Iris pigment epithelial cell (primary cell): Measurements from ENCODE around the gene KLHL2.
A peak's percentile ranks its signal among the peaks of the same experiment; 100 is the strongest.
"Not testable (repeated sequence)": the region's sequence is repeated elsewhere in the genome, so short reads cannot be mapped to it uniquely, and the experiment has no call there.

Experiments used
- DNase-seq: peaks from one replicate; pipeline ENCODE4 v3.0.0-alpha.2; 2011; ENCODE audit warnings: low read depth

KLHL2 gene, protein sequence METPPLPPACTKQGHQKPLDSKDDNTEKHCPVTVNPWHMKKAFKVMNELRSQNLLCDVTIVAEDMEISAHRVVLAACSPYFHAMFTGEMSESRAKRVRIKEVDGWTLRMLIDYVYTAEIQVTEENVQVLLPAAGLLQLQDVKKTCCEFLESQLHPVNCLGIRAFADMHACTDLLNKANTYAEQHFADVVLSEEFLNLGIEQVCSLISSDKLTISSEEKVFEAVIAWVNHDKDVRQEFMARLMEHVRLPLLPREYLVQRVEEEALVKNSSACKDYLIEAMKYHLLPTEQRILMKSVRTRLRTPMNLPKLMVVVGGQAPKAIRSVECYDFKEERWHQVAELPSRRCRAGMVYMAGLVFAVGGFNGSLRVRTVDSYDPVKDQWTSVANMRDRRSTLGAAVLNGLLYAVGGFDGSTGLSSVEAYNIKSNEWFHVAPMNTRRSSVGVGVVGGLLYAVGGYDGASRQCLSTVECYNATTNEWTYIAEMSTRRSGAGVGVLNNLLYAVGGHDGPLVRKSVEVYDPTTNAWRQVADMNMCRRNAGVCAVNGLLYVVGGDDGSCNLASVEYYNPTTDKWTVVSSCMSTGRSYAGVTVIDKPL

DNA sequence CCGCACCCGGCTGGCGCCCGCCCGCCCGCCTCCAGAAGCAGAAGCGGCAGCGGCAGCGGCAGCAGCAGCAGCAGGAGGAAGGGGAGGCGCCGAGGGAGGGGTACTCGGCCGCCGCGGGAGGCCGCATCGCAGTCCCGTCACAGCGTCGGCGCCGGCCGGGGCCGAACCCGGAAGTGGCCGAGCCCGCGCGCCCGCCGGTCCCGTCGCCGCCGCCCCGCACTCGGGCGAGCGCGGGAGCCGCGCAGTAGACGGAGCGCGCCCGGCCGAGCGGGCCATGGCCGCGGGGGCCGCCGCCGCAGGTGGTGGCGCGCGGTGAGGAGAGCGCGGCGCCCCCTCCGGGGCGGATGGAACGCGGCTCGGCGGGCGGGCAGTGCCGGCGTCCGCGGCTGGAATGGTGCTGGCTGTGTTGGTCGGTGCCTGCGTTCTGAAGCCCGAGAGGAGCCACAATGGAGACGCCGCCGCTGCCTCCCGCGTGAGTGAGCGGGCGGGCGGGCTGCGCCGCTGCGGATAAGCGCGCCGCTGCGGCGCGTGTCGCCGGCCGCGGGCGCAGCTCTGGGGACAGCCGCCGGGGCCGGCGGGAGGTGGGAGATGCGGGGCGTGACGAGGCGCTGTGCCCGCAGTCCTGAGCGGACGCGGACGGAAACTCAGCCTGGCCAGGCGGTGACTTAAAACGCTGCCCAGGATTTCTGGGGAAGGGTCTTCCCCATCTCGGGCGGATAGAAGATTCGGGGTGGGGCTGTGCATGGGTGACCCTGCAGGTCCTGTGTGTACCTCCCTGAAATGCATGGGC, at the start of gene KLHL2:
KLHL2 (plus strand) TSS at position 131 of the 790 bp plus-strand sequence; CDS start at position 447, 316 bp downstream.
- DNase-seq: peak; percentile 79

DNA sequence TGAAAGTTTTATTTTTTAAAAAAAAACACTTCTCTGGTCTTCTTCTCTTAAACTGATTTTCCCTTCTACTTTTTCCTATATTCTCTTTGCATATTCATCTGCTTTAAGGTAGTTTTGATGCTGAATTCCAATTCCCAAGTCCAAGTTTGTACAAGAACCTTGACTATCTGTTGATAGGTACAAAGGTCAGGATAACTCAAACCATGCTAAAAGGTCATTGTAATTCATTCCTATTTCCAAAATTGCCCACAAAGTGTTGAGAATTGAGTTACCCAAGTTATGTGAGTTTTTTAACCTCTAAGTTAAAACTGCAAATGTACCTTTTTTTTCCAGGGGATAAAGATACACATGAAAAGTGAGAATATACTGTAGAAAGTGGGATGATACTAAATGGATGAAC, 48.6 kb upstream of the KLHL2 start:
- no peak for DNase-seq

DNA sequence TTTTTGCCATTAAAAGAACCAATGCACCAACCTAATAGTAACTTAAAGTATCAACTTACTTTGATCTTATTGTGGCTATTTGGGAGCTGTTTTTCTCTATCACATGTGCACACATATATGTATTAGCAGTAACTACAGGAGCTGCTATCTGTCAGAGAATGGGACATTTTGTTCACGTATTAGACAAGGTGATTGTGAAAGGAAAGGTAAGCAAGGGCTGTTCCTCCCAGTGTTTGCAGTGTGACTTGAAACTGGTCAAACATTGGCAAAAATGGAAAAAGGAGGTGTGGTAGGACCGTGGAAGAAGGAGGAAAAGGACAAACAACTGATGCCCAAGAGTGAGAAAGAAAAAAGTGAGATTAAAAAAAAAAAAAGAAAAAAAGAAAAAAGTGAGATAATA, 43.1 kb upstream of the KLHL2 start:
- no peak for DNase-seq

DNA sequence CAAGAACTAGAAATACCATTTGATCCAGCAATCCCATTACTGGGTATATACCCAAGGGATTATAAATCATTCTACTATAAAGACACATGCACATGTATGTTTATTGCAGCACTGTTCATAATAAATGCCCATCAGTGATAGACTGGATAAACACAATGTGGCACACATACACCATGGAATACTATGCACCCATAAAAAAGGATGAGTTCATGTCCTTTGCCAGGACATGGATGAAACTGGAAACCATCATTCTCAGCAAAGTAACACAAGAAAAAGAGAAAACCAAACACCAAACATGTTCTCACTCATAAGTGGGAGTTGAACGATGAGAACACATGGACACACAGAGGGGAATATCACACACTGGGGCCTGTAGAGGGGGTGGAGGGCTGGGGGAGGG, 40.5 kb upstream of the KLHL2 start:
- not testable (repeated sequence) for DNase-seq

DNA sequence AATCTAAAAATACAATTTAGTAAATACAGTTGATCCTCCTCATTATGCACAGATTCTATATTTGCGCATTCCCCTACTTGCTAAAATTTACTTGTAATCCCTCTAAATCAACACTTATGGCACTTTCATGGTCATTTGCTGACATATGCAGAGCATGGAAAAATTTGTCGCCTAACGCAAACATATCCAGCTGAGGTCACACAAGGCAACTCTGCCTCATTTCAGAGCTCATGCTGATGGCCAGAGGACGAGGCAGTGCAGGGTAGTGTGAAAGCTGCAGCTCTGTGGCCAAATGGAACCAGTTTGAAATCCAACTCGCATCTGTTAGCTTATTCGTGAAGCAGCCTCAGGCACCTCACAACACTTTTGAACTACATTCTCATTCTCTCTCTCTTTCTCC, 39.7 kb upstream of the KLHL2 start:
- no peak for DNase-seq

DNA sequence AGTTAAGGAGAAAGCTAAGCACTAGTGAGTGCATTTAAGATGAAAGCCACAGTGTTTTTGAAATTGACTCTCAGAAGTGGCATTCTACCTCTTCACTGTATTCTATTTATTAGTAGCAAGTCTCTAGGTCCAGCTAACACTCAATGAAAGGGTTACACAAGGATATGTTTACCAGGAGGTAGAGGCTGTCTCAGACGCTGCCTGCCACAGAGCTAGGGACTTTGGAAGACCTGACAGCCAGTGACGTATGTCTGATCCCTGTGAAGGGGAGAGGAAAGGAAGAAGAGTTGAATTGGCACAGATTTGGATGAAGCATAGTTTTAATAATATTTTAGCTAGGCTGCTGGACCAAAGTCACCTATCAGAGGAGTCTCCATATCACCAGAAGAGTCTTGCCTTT, 36.5 kb upstream of the KLHL2 start:
- no peak for DNase-seq

DNA sequence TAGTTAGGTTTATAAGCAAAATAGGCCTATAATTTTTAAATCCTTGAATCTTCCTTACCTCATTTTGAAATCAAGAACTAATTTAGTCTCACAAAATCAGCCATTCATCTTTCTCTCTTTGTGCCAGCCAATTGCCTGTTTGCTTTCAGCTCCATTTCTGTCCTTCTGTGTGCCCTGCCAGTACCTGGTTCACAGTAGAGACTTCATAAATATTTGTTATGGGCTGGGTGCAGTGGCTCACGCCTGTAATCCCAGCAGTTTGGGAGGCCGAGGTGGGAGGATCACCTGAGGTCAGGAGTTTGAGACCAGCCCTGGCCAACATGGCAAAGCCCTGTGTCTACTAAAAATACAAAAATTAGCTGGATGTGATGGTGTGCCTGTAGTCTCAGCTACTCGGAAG, 31.9 kb upstream of the KLHL2 start:
- DNase-seq: not testable (repeated sequence)

DNA sequence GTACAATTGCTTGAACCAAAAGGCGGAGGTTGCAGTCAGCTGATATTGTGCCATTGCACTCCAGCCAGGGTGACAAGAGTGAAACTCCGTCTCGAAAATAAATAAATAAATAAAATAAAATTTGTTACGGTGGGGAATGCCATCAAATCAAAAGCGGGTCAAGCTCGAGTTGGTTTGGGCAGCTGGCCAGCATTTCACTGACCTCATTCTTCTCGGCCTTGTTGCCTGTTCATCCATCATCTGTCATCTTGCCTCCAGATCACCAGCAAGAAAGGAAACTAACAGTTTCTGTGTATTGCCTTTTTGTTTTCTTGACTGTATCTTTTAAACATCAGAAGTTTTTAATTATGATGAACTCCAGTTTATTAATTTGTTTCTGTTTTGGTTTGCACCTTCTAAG, 31.5 kb upstream of the KLHL2 start:
- DNase-seq: no peak

DNA sequence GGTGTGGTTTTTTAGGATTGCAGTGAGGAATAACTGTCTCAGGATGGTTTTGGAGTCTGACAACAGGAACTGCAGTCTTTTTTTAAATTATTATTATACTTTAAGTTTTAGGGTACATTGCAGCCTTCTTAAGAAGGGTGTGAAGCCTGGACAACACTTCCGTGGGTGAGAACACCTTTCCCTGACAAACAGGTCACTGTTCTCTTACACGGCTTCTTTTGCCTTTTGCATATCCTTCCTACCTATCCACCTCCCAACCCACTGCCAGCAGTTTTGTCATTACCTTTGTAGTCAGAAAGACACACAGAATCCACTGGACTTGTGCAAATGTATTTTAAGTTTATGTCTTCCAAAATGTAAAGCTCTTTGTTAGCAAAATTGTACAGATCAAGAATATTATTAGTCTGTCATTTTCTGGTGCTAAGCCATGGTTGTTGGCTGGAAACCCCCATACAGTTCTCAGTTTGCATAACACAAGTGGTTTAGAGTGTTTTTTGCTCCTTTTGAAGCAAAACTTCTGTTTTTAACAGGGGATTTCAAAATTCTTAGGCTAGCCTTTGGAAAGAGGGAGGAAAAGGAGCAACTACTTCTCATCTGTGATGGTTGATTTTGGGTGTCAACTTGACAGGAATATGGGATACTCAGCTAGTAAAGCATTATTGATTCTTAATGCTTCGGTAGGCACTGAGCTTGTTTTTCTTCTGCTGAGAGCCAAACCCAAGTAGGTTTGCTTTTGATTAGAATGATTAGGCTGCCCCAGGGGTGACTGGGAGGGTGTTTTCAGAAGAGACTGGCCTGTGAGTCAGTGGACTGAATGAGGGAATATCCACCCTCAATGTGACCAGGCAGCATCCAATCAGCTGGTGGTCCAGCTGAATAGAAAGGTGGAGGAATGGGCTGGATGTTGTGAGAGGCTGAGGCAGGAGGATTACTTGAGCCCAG, 29.4 kb upstream of the KLHL2 start:
- DNase-seq: no peak

DNA sequence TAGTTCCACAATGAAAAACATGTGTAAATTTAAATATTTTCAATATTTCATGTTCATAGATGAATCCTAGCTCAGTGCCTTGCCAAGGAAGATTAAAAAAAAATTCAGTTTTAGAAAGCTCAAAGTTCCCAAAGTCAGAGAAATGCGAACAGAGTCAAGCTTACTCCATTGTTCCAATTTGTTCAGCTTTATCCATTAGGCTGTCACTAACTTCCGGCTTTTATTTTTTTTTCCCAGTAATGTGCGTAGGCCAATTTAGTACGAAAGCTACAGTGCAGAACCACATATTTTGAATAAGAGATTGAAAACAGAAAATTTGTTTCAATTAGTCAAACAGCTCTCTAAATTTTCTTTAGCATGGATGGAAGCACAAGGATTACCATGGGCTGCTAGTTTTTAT, 23.1 kb upstream of the KLHL2 start:
- DNase-seq: no peak

DNA sequence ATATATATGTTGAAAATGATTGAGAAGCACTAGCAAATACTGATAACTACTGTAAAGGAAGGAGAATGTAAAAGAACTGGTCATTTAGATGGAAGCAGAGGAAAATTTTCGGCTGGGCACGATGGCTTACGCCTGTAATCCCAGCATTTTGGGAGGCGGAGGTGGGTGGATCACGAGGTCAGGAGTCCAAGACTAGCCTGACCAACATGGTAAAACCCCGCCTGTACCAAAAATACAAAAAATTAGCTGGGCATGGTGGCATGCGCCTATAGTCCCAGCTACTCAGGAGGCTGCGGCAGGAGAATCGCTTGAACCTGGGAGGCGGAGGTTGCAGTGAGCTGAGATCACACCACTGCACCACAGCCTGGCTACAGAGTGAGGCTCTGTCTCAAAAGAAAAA, 22.4 kb upstream of the KLHL2 start:
- not testable (repeated sequence) for DNase-seq

DNA sequence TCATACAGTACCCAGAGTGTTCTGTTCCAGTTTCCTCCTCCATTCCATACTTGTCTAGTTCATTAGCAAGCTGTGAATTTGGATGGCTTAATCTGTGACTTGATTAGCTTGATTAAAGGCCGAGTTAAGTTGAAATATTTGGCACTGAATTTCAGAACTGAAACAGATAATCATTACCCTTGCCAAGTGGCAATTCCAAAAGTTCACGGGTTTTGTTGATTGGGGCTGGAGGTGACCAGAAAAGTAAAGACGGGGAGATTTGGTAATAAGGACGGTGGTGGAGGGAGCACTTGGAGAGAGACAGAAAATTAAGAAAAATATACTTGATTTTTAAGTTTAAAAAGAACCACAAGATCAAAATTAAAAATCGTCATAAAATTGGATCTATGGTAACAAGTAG, 21.9 kb upstream of the KLHL2 start:
- DNase-seq: no peak

DNA sequence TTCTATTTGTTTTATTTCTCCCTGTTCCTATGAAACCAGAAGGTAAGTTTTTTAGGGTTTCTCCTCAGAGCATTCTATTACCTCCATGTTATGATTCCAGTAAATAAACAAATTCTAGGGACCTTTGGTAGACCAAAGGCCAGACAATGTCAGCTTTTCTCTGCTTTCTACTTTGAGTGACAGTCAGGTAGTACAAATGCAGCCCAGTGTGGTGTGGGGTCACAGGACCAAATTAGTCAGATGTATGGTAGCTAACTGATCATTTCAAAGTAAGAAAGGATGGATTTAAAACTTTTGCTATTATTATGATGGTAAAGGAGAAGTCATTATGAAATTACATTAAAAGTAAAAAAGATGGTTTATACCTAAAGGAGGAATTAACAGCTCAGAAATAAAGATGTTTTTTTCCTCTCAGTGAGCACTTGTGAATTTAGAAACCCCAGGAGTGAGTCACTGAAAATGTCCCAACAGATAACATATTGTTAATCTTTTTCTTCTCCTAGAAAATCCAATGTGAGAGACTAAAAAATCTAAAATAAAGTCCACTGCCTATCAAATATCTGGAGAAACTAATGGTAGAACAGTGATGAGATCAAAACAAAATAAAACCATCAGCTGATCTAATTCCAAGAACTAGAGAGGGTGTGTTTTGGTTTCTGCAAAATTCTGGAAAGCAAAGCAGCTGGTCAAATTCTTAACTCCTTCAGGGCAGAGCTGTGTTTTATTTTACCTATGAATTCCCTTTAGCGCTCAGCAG, 16.6 kb upstream of the KLHL2 start:
- no peak for DNase-seq

DNA sequence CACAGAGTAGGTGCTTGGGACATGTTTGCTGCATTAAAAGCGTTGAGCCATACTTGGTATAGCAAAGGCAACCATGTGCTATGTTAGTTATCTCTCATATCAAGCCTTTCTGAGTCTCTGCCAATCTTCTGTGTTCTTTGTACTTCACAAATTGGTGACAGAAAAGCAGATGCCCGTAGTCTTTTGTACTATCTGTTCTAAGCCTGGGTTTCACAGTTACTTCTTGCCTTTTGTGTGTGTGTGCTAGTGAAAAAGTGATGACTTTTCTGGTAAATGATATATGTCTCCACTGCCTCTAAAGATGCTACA, 16.1 kb upstream of the KLHL2 start:
- DNase-seq: no peak

DNA sequence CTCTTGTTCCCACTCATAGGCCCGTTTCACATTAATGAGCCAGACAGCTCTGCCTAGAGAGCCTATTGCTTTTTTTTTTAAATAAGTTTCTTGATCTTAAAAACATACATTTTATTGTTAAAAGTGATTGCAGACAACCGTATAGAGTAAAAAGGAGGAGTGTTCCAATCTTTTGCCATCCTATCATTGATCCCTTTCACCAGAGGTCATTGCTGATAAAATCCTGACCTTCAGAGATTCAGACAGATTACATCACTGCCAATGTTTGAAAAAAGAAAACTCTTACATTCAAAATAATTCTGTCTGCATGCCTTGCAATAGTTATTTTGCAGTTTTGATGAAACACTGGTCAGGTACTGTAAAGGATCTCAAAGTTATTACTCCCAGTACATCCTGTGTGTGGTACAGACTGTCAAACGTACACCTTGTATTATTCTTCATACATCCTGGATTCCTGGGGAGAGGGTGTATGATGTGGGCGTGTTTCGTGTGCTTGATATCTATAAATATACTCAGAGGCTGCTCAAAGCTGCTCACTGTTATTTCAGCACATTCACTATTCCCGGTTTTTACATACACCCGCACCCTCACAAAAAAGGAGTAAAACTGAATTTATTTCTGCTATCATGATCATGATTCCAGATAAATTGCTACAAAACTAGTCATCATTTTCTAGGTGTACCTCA, 15.4 kb upstream of the KLHL2 start:
- no peak for DNase-seq

DNA sequence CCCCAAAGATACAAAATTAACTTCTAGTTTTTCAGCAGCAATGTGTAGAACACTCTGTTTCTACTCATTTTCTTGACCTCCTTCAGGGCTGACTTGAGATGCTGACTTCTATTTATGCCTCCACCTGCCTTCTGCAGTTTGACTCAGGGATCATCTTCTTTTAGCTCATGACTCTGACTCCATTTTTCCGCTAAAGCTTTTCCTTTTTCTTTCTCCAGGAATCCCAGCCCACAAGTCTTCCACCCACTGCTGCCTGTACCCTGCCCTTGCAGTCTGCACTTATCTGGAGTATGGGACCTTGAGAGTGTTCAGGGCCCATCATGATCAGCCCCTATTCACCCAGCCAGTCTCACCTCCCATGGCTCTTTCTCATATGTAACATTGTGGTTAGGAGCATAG, 14.9 kb upstream of the KLHL2 start:
- DNase-seq: no peak

DNA sequence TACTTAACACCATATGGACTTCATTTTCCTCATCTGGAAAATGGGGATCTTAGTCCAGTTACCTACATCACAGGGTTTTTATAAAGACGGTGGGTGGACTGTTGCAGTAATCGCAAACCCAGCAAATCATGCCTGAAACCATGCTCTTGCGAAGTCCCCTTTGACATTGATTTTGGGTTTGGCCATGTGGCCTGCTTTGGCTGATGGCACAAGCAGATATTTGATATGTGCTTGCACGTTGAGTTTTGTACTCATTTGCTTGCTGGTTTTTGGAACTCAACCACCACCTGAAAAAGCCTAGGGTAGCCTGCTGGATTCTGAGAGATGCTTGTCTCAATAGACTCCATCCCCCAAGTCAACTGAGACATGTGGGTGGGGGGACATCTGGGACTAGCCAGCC, 14.4 kb upstream of the KLHL2 start:
- no peak for DNase-seq

DNA sequence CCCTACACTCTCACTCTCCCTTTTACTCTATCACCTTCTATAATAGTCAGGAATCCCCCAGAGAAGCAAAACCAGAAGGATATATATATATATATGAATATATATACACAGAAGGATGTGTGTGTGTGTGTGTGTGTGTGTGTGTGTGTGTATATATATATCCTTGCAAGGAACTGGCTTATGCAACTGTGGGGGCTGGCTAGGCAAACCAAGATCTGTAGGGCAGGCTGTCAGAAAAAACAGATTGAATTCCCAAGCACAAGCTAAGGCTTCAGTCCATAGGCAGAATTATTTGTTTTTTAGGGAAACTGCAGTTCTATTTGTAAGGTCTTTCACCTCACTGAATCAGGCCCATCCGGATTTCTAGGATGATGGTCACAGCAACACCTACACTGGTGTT, 13.0 kb upstream of the KLHL2 start:
- no peak for DNase-seq

DNA sequence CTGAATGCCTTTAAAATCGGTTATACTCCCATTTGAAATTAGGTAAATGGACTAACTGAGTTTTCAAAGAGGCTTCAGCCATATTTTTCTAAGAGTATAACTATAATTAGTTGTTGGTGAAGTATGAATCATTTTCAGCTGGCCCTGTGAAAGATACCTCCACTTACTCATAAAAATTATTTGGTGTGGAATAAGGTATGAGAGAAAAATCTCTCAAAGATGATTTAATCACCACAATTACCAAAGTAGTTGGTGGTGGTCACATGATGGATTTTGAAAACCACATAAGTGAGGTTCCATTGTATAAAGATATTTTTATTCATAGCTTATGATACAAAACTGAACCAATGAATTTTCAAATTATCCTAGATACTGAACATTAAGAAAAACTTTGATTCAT, 9.0 kb upstream of the KLHL2 start:
- no peak for DNase-seq

DNA sequence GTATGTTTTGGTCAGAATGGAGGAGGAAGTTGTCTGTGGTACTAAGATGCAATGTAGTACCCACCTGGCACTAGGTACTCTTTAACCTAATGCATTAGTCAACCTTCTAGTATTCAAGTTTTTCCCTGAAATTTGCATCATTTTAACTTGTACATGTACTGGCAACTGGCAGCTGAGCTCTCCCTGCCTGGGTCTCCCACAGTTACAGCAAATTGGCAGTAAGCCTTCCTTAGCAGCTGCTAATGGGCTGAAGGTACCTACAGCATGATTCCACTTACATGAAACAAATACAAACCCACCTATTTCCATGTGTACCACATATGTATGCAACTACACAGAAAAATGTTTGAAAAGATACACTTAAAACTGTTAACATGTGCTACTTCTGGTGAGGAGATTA, 8.1 kb upstream of the KLHL2 start:
- no peak for DNase-seq

DNA sequence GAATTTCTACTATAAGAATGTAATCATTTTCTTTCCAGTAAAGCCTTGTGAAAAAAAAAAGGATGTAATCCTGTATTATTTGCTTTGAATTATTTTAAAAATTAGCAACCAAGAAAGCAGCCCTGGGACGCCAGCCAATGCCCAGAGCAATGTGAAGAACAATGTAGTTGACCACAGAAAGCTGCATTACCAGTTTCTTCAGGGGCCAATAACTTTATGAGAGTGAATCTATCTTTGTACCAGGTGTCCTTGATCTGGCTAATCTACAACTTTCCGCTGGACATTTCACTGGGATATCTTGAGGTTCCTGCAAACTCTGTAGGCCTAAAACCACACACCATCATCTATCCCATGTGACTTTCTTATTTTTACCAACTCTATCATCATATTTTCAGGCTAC, 7.6 kb upstream of the KLHL2 start:
- peak; percentile 25 for DNase-seq
